Thymus (tissue), 11 donors: ENCODE data around the gene PDCL2. TPM values are rescaled to one million over a fixed set of nuclear protein-coding genes. Genes with fewer than 3 reads are reported as not detected.

Experiments used
- DNase-seq, 9 donors: peaks; one replicate each; pipeline ENCODE4 v3.0.0-alpha.2; 2013; ENCODE audit warnings: low spot score in 9 of 9, low read depth in 6 of 9, missing footprints in 1 of 9
- H3K27ac ChIP-seq, 2 donors: one replicate each; pipeline ENCODE4 v1.5.1; 2013; ENCODE audit warnings: control low read depth in 1 of 2, low read depth in 1 of 2, low read length in 1 of 2, mild to moderate bottlenecking in 1 of 2, moderate library complexity in 1 of 2
- H3K27me3 ChIP-seq, 2 donors: one replicate each; pipeline ENCODE4 v1.5.1; 2013; ENCODE audit warnings: low read length in 1 of 2; ENCODE audit not compliant: control insufficient read depth in 2 of 2, insufficient read depth in 1 of 2
- H3K36me3 ChIP-seq, 2 donors: one replicate each; pipeline ENCODE4 v1.5.1; 2013; ENCODE audit warnings: low read length in 1 of 2, mild to moderate bottlenecking in 1 of 2, moderate library complexity in 1 of 2; ENCODE audit not compliant: control insufficient read depth in 2 of 2, insufficient read depth in 2 of 2
- H3K4me1 ChIP-seq, 2 donors: one replicate each; pipeline ENCODE4 v1.5.1; 2013; ENCODE audit warnings: low read length in 2 of 2; ENCODE audit not compliant: control insufficient read depth in 2 of 2, insufficient read depth in 2 of 2
- H3K4me3 ChIP-seq, 2 donors: one replicate each; pipeline ENCODE4 v1.5.1; 2013; ENCODE audit warnings: low read length in 2 of 2, control low read depth in 1 of 2, mild to moderate bottlenecking in 1 of 2
- H3K9me3 ChIP-seq, 2 donors: one replicate each; pipeline ENCODE4 v1.5.1; 2013; ENCODE audit warnings: low read length in 1 of 2, mild to moderate bottlenecking in 1 of 2; ENCODE audit not compliant: control insufficient read depth in 2 of 2, insufficient read depth in 1 of 2
- WGBS: extraction: QIAGEN DNeasy Blood & Tissue Kit; methylation state at CpG from one replicate; pipeline ENCODE4 v1.1.7; 2013; 5-methylcytosine and 5-hydroxymethylcytosine counted together
- polyA plus RNA-seq: library from polyadenylated mRNA; stranded (reverse); fragments of 200-250 nt; gene quantifications from one replicate; pipeline ENCODE4 v1.2.3, GENCODE V29; 2013
- total RNA-seq: library from RNA; stranded (reverse); fragments of 120-200 nt; gene quantifications from one replicate; pipeline ENCODE4 v1.2.4, GENCODE V29; 2013
- donor health status: healthy.

PDCL2 gene
- total and polyA plus RNA-seq, 2 donors = 0.11 TPM; not detected in 1

- H3K27me3 ChIP-seq = no peaks in the 10 kb centered on the region
- no peaks in the 10 kb centered on the region for H3K4me1 ChIP-seq
- no peaks in the 10 kb centered on the region for H3K9me3 ChIP-seq
- H3K4me3 ChIP-seq = no peak overlapping the region
- no peaks in the 10 kb centered on the region for H3K36me3 ChIP-seq
- H3K27ac ChIP-seq = no peak overlapping the region
- DNase-seq = no peak
These were observed 81.4 kb downstream of the PDCL2 start for GRCh38 chr4:55510685-55511084.

GRCh38 chr4:55509266-55509665 is 82.8 kb downstream of the PDCL2 start:
- Histone ChIP-seq H3K4me1 (no peaks in the 10 kb centered on the region), H3K27ac (no peak overlapping the region), H3K4me3 (no peak overlapping the region), H3K9me3 (no peaks in the 10 kb centered on the region), H3K27me3 (no peaks in the 10 kb centered on the region), H3K36me3 (no peaks in the 10 kb centered on the region)
- 65% methylated on average over 3 of the region's 3 CpGs for WGBS
- no peak for DNase-seq

GRCh38 chr4:55507612-55508011 is 84.4 kb downstream of the PDCL2 start:
- DNase-seq = no peak
- H3K4me3 ChIP-seq = no peak overlapping the region
- no peaks in the 10 kb centered on the region for H3K27me3 ChIP-seq
- no peaks in the 10 kb centered on the region for H3K9me3 ChIP-seq
- no peaks in the 10 kb centered on the region for H3K36me3 ChIP-seq
- no peak overlapping the region for H3K27ac ChIP-seq
- no peaks in the 10 kb centered on the region for H3K4me1 ChIP-seq
- WGBS = 95% methylated on average over 1 of the region's 1 CpG

Other genes starting within 250 kb of the PDCL2 start
- gene SRD5A3, start 246.0 kb downstream of the PDCL2 start, total RNA-seq = 14.4 TPM
- 13.0 TPM for gene SRD5A3, start 246.0 kb downstream of the PDCL2 start, polyA plus RNA-seq
- 49.8 TPM for gene TMEM165, start 196.3 kb downstream of the PDCL2 start, total RNA-seq
- 125 TPM for gene TMEM165, start 196.3 kb downstream of the PDCL2 start, polyA plus RNA-seq
- 6.0 TPM for gene CLOCK, start 45.3 kb downstream of the PDCL2 start, total RNA-seq
- 4.9 TPM for gene CLOCK, start 45.3 kb downstream of the PDCL2 start, polyA plus RNA-seq
- 2.5 TPM for gene NMU, start 44.1 kb upstream of the PDCL2 start, total RNA-seq
- 2.9 TPM for gene NMU, start 44.1 kb upstream of the PDCL2 start, polyA plus RNA-seq
- not detected for gene EXOC1L, start 227.5 kb upstream of the PDCL2 start, total RNA-seq
- not detected for gene EXOC1L, start 227.5 kb upstream of the PDCL2 start, polyA plus RNA-seq